Measurements from ENCODE around the gene GADL1. TPM values are rescaled to one million over a fixed set of nuclear protein-coding genes. Genes with fewer than 3 reads are reported as not detected.
A peak's percentile ranks its signal among the peaks of the same experiment; 100 is the strongest.

Gene GADL1
- total RNA-seq, 2 experiments from 2014 or later, result not detected

GRCh38 chr3:30694668-30695067 is 199.8 kb downstream of the GADL1 start:
- H3K4me1 Mint-ChIP-seq (ENCODE audit: low read depth), result peaks cover 58% of the 10 kb centered on the region
- intact Hi-C loops (cut with micrococcal nuclease), result loop anchor here (1.0 to 5.0 kb wide), 3 partner anchors 217 to 652 kb away; no protein-coding TSS in a partner anchor

GRCh38 chr3:30694148-30694547 is 200.3 kb downstream of the GADL1 start:
- CTCF ChIA-PET, result interaction anchor here (0.6 to 2.9 kb wide), 21 partner anchors 9 to 495 kb away, joined by 3 to 15 read pairs (median 5); no protein-coding TSS in a partner anchor
- H3K4me3 Mint-ChIP-seq, result no peak overlapping the region
- H3K36me3 Mint-ChIP-seq (ENCODE audit: low read depth), result peaks cover 76% of the 10 kb centered on the region
- no peaks in the 10 kb centered on the region for H3K9me3 Mint-ChIP-seq
- peaks cover 63% of the 10 kb centered on the region for H3K4me1 Mint-ChIP-seq (ENCODE audit: low read depth)
- peak overlapping the region; percentile 7 for H3K27ac Mint-ChIP-seq
- intact Hi-C loops (cut with micrococcal nuclease), result loop anchor here (1.0 to 5.0 kb wide), 3 partner anchors 217 to 652 kb away; no protein-coding TSS in a partner anchor
- DNase-seq, result no peak
- no peaks in the 10 kb centered on the region for H3K27me3 Mint-ChIP-seq (ENCODE audit: low read depth)

More at GRCh38 chr3:30694668-30695067, 199.8 kb downstream of the GADL1 start:
- CTCF ChIA-PET, result interaction anchor here (0.6 to 2.6 kb wide), 12 partner anchors 10 to 496 kb away, joined by 3 to 15 read pairs (median 4); no protein-coding TSS in a partner anchor
- Mint-ChIP-seq H3K9me3 (no peaks in the 10 kb centered on the region), H3K36me3 (ENCODE audit: low read depth) (peaks cover 72% of the 10 kb centered on the region), H3K27me3 (ENCODE audit: low read depth) (no peaks in the 10 kb centered on the region), H3K4me3 (no peak overlapping the region), H3K27ac (peak overlapping the region; percentile 74)
- DNase-seq, result no peak

GRCh38 chr3:30693470-30694120 is 200.9 kb downstream of the GADL1 start:
- Mint-ChIP-seq H3K27me3 (ENCODE audit: low read depth) (no peaks in the 10 kb centered on the region), H3K36me3 (ENCODE audit: low read depth) (peaks cover 75% of the 10 kb centered on the region), H3K9me3 (no peaks in the 10 kb centered on the region), H3K4me1 (ENCODE audit: low read depth) (peaks cover 69% of the 10 kb centered on the region), H3K27ac (peak overlapping the region; percentile 76), H3K4me3 (no peak overlapping the region)
- CTCF ChIA-PET, result interaction anchor here (0.7 to 2.9 kb wide), 33 partner anchors 8 to 495 kb away, joined by 3 to 15 read pairs (median 5); partner anchors contain the start of gene TGFBR2
- intact Hi-C loops (cut with micrococcal nuclease), result loop anchor here (1.0 to 5.0 kb wide), 9 partner anchors 11 to 651 kb away; no protein-coding TSS in a partner anchor
- DNase-seq, result peak; percentile 51

- no peak for DNase-seq
- peaks cover 78% of the 10 kb centered on the region for H3K36me3 Mint-ChIP-seq (ENCODE audit: low read depth)
- intact Hi-C loops (cut with micrococcal nuclease), result loop anchor here (1.0 to 5.0 kb wide), 8 partner anchors 10 to 650 kb away; no protein-coding TSS in a partner anchor
- peaks cover 79% of the 10 kb centered on the region for H3K4me1 Mint-ChIP-seq (ENCODE audit: low read depth)
- H3K9me3 Mint-ChIP-seq, result no peaks in the 10 kb centered on the region
- H3K4me3 Mint-ChIP-seq, result no peak overlapping the region
- CTCF ChIA-PET, result interaction anchor here (0.6 to 2.9 kb wide), 25 partner anchors 7 to 494 kb away, joined by 3 to 15 read pairs (median 6); partner anchors contain the start of gene TGFBR2
- peak overlapping the region; percentile 76 for H3K27ac Mint-ChIP-seq
- no peaks in the 10 kb centered on the region for H3K27me3 Mint-ChIP-seq (ENCODE audit: low read depth)
Observed at GRCh38 chr3:30692498-30693130, 201.8 kb downstream of the GADL1 start.

- DNase-seq, result no peak
- H3K27me3 Mint-ChIP-seq (ENCODE audit: low read depth), result no peaks in the 10 kb centered on the region
- no peaks in the 10 kb centered on the region for H3K9me3 Mint-ChIP-seq
- H3K36me3 Mint-ChIP-seq (ENCODE audit: low read depth), result peaks cover 78% of the 10 kb centered on the region
- peak overlapping the region; percentile 76 for H3K27ac Mint-ChIP-seq
- intact Hi-C loops (cut with micrococcal nuclease), result loop anchor here (2.0 to 5.0 kb wide), 4 partner anchors 215 to 650 kb away; no protein-coding TSS in a partner anchor
- H3K4me1 Mint-ChIP-seq (ENCODE audit: low read depth), result peaks cover 85% of the 10 kb centered on the region
- H3K4me3 Mint-ChIP-seq, result no peak overlapping the region
- CTCF ChIA-PET, result interaction anchor here (0.5 to 2.9 kb wide), 12 partner anchors 13 to 1211 kb away, joined by 3 to 13 read pairs (median 4); partner anchors contain the start of gene TGFBR2
Observed at GRCh38 chr3:30691944-30692343, 202.5 kb downstream of the GADL1 start.

- CTCF ChIA-PET, result interaction anchor here (0.5 to 2.9 kb wide), 10 partner anchors 12 to 1211 kb away, joined by 3 to 13 read pairs (median 4); partner anchors contain the start of gene TGFBR2
- Mint-ChIP-seq H3K36me3 (ENCODE audit: low read depth) (peaks cover 78% of the 10 kb centered on the region), H3K9me3 (no peaks in the 10 kb centered on the region), H3K27ac (peak overlapping the region; percentile 78), H3K4me1 (ENCODE audit: low read depth) (peaks cover 86% of the 10 kb centered on the region), H3K27me3 (ENCODE audit: low read depth) (no peaks in the 10 kb centered on the region), H3K4me3 (no peak overlapping the region)
- no peak for DNase-seq
- intact Hi-C loops (cut with micrococcal nuclease), result loop anchor here (5.0 kb wide), 2 partner anchors 214 to 649 kb away; no protein-coding TSS in a partner anchor
Observed at GRCh38 chr3:30691249-30691880, 203.1 kb downstream of the GADL1 start.

- Mint-ChIP-seq H3K4me3 (no peak overlapping the region), H3K4me1 (ENCODE audit: low read depth) (peaks cover 87% of the 10 kb centered on the region), H3K27me3 (ENCODE audit: low read depth) (no peaks in the 10 kb centered on the region), H3K27ac (peak overlapping the region; percentile 78), H3K36me3 (ENCODE audit: low read depth) (peaks cover 77% of the 10 kb centered on the region), H3K9me3 (no peaks in the 10 kb centered on the region)
- DNase-seq, result no peak
- CTCF ChIA-PET, result interaction anchor here (1.7 kb wide), 1 partner anchor 11 kb away, joined by 3 read pairs; no protein-coding TSS in a partner anchor
- intact Hi-C loops (cut with micrococcal nuclease), result loop anchor here (5.0 kb wide), 2 partner anchors 213 to 648 kb away; no protein-coding TSS in a partner anchor
Observed at GRCh38 chr3:30690199-30690598, 204.3 kb downstream of the GADL1 start.

- CTCF ChIA-PET, result interaction anchor here (0.6 to 2.1 kb wide), 6 partner anchors 10 to 575 kb away, joined by 3 to 6 read pairs (median 3); no protein-coding TSS in a partner anchor
- Mint-ChIP-seq H3K27me3 (ENCODE audit: low read depth) (no peaks in the 10 kb centered on the region), H3K4me3 (peak overlapping the region; percentile 28), H3K4me1 (ENCODE audit: low read depth) (peaks cover 92% of the 10 kb centered on the region), H3K27ac (peak overlapping the region; percentile 94), H3K9me3 (no peaks in the 10 kb centered on the region), H3K36me3 (ENCODE audit: low read depth) (peaks cover 79% of the 10 kb centered on the region)
- intact Hi-C loops (cut with micrococcal nuclease), result loop anchor here (10.0 kb wide), 1 partner anchor 846 kb away; the partner anchor contains the start of gene STT3B
- no peak for DNase-seq
Observed at GRCh38 chr3:30688776-30689641, 205.5 kb downstream of the GADL1 start.

- DNase-seq, result no peak
- CTCF ChIA-PET, result interaction anchor here (1.3 to 2.1 kb wide), 3 partner anchors 16 to 44 kb away, joined by 3 to 6 read pairs (median 3); no protein-coding TSS in a partner anchor
- Mint-ChIP-seq H3K36me3 (ENCODE audit: low read depth) (peaks cover 80% of the 10 kb centered on the region), H3K27ac (peak overlapping the region; percentile 70), H3K9me3 (no peaks in the 10 kb centered on the region), H3K4me3 (no peak overlapping the region), H3K4me1 (ENCODE audit: low read depth) (peaks cover 98% of the 10 kb centered on the region), H3K27me3 (ENCODE audit: low read depth) (no peaks in the 10 kb centered on the region)
- intact Hi-C loops (cut with micrococcal nuclease), result loop anchor here (10.0 kb wide), 1 partner anchor 847 kb away; the partner anchor contains the start of gene STT3B
Observed at GRCh38 chr3:30687930-30688570, 206.4 kb downstream of the GADL1 start.

- Mint-ChIP-seq H3K27ac (peak overlapping the region; percentile 93), H3K4me3 (no peak overlapping the region), H3K9me3 (no peaks in the 10 kb centered on the region), H3K27me3 (ENCODE audit: low read depth) (no peaks in the 10 kb centered on the region), H3K4me1 (ENCODE audit: low read depth) (peaks cover 98% of the 10 kb centered on the region), H3K36me3 (ENCODE audit: low read depth) (peaks cover 77% of the 10 kb centered on the region)
- CTCF ChIA-PET, result no interaction called here
- intact Hi-C loops (cut with micrococcal nuclease), result loop anchor here (10.0 kb wide), 1 partner anchor 848 kb away; the partner anchor contains the start of gene STT3B
- no peak for DNase-seq
Observed at GRCh38 chr3:30686799-30687198, 207.7 kb downstream of the GADL1 start.

Data from activated naive CD4-positive, alpha-beta T cell treated with anti-CD3 and anti-CD28 coated beads for 36 hours (primary cell).